CD4-positive, alpha-beta T cell treated with Interleukin-15 for 4 hours (primary cell): ENCODE measurements around the gene FERMT3.
A peak's percentile ranks its signal among the peaks of the same experiment; 100 is the strongest.

Source experiments
- DNase-seq: peaks from one replicate; pipeline ENCODE4 v3.0.0-alpha.2; 2020; ENCODE audit warnings: low spot score

The FERMT3 gene

GRCh38 chr11:64186492-64187165 is 19.9 kb upstream of the FERMT3 start:
- DNase-seq, result peak; percentile 55

DNA sequence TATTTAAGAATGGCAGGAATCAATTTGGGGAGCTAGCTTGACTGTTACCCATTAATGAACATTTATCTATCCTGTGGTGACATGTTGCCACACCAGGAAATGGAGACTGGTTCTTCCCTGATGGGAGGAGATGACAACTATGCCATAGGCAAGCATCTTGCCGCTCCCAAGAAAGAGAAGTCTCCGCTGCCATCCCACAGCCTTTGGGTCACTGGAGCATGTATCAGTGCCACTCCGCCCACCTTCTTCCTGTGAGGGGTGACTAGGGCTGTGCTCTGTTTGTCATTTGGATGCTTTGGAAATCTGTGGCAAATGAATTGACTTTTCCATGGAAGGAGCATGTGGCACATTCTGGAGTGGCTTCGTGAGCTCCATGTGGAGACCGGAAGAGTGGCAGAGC is 14.1 kb upstream of the FERMT3 start:
- no peak for DNase-seq

DNA sequence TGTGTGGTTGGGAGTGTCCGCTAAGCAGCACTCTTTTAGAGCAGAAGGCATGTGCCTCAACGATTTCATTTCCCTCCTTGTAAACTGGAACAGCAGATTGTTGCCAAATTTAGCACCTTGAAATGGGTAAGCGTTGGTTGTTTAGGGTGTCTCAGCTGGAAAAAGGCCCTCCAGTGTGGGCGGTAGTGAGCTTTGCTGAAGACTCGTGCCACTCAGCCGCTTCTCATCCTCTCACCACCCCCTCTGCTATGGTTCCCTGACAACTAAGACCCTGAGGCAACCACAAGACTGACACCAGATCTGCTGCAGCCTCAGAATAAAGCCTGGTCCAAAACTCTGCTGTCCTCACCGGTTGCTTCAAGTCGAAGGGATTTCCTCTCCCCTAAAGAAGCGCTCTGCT is 9.9 kb upstream of the FERMT3 start:
- no peak for DNase-seq

DNA sequence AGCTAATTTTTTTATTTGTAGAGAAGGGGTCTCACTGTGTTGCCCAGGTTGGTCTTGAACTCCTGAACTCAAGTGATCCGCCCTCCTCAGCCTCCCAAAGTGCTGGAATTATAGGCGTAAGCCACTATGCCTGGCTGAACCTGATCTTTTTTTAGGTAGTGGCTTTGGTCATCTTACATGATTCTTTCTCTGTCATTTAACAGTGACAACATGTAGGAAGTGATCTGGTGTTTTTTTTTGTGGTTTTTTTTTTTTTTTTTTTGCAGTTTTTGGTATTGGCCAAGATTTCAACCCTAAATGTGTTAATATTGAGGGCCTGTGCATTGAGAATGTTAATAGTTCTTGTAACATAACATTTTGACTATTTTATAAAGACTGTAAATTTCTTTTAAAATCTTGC is 8.0 kb upstream of the FERMT3 start:
- no peak for DNase-seq

DNA sequence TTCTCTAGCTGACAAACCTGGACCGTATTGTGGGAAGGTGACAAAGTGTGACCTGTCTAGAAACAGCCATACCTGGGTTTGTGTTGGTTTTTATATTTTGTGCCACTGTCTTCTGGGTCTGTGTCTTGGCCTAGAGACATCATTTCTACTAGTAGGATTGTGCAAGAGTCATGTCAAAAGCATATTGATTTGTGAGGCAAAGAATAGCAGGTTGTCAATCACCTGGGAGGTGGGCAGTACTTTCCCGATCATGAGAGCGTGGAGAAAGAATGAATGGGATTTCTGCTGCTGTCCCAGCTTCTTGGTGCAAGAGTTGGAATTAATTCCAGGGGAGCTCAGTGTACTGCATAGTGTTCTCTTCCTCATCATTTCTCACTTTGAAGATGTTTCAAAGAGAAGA is 5.0 kb upstream of the FERMT3 start:
- DNase-seq, result no peak

- no peak for DNase-seq
These were observed 3.5 kb upstream of the FERMT3 start for GRCh38 chr11:64202992-64203391.

- no peak for DNase-seq
These were observed 3.0 kb upstream of the FERMT3 start for GRCh38 chr11:64203421-64204079.

- DNase-seq, result no peak
These were observed 2.5 kb upstream of the FERMT3 start for GRCh38 chr11:64204080-64204440.

- DNase-seq, result peak; percentile 89
These were observed 2.0 kb upstream of the FERMT3 start for GRCh38 chr11:64204464-64204989.

- DNase-seq, result peak; percentile 79
These were observed 950 bp downstream of the FERMT3 start for GRCh38 chr11:64207256-64208085.

GRCh38 chr11:64208086-64208795 is 1.7 kb downstream of the FERMT3 start:
- no peak for DNase-seq

- no peak for DNase-seq
These were observed 2.5 kb downstream of the FERMT3 start for GRCh38 chr11:64208796-64209562.

DNA sequence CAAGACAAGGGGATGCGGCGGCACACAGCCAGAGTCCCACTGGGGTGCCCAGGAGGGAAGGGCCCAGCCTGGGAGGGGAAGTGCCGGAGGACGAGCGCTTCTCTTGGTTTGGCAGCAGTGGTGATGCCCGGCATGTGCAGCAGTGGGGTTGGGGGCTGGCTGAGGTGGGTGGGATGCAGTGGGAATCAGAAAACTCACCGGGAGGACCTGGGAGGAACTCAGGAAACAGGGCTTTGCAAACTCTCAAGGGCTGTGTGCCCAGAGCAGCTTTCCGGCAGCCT is 3.0 kb downstream of the FERMT3 start:
- DNase-seq, result no peak

DNA sequence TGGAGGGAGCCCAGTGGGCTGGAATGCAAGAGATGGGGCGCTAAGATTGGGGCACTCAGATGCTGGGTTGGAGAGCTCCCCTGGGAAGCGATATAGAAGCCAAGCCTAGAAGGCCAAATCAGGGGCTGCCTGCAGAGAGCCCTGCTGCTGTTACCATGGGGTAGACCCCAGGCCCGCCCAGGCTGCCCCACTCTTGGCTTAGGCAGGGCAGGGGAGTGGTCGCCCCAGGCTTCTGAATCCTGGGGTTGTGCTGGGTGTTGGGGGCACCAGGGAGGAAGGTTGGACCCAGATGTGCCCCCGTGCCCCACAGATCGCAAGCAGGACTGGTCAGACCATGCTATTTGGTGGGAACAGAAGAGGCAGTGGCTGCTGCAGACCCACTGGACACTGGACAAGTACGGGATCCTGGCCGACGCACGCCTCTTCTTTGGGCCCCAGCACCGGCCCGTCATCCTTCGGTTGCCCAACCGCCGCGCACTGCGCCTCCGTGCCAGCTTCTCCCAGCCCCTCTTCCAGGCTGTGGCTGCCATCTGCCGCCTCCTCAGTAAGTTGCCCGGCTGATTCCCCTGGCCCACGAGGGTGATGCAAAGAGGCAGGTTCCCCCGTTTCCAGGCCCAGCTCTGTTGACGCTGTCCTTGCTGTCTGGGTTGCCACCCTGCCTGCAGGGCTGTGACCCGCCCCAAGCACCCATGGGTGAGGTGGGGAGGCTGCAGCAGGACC is 3.9 kb downstream of the FERMT3 start:
- DNase-seq, result no peak

- DNase-seq, result no peak
These were observed 4.8 kb downstream of the FERMT3 start for GRCh38 chr11:64211181-64211872.

DNA sequence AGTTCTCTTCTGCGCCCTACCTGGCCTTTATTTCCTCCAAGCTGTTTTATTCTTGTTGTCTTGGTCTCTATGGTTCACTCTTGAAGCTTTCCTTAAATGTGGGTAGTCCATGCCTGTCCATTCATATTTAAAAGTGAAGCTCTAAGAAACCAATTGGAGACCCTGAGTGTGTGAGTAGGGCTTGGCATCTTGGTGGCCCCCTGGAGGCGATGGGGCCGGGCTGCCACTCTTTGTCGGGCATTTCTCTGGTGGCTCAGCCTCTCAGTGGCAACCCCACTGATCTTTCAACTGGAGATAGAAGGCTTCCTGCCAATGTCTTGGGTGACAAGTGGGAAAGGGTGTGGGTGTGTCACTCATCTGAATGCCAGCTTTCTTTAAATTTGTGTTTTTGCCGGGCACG is 10.4 kb downstream of the FERMT3 start:
- no peak for DNase-seq

- no peak for DNase-seq
These were observed 12.3 kb downstream of the FERMT3 start for GRCh38 chr11:64218628-64219353.

DNA sequence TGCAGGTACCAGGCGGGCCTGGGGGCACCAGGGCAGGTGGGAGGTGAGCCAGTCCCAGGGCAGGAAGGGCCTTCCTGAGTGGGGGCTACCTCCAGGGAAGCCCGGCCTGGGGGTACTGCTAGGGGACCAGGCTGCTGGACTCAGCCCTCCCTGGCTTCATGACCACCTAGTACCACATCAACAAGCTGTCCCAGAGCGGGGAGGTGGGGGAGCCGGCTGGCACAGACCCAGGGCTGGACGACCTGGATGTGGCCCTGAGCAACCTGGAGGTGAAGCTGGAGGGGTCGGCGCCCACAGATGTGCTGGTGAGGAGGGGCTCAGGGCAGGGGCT is 12.8 kb downstream of the FERMT3 start:
- DNase-seq, result no peak

- no peak for DNase-seq
These were observed 13.2 kb downstream of the FERMT3 start for GRCh38 chr11:64219755-64220154.

- no peak for DNase-seq
These were observed 13.8 kb downstream of the FERMT3 start for GRCh38 chr11:64220271-64220670.
